Measurements from ENCODE around the gene IFI6. TPM values are rescaled to one million over a fixed set of nuclear protein-coding genes. Genes with fewer than 3 reads are reported as not detected.

Gene IFI6
- total and polyA plus RNA-seq, 2 of the 13 experiments (the other 11 are each of a cell fraction or from before 2014, with no cell fraction given) = 12.9 to 13.2 TPM

DNA sequence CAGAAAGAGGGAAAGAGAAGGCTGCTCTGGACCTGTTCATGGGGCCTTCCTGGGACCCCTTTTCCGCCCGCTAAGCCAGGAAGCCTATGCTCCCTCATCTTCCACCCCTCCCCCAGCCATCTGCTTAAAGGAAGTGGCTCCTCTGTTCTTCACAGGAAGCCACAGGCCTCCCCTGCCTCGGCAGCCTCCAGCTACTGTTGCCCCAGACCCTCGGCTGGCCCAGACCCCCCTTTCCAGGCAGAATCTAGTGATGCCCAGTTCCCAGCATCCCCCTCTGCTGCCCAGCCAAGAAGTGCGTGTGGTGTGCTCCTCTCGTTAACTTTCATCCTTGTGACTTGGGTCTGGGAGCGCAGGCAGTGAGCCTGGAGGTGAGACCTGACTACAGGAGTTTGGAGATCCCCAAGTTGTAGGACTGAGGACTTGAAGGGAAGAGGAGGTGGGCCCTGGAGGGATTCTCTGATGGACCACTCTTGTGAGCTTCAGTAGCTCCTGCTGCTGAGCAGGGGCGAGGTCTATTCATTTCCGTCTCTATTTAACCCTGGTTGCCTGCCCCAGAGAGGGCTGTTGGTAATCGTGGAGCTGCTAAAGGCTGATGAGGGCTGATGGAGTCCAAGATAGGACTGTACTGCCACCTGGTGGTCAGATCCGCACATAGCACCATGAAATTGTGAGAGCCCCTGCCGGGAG is 9.1 kb downstream of the IFI6 start:
- Histone ChIP-seq H3K79me2 (ENCODE audit: insufficient read depth, low read length) (no peaks in the 10 kb centered on the region), H3K4me1 (ENCODE audit: insufficient read depth, low read length) (peaks cover 32% of the 10 kb centered on the region), H2AFZ (ENCODE audit: low read length) (peak overlapping the region; percentile 65), H4K20me1 (ENCODE audit: insufficient read depth, low read length) (no peaks in the 10 kb centered on the region), H3K9ac (ENCODE audit: insufficient read depth, low read depth, low read length) (peak overlapping the region; percentile 28; the same call in 1 of the 2 replicates), H3K4me3 (replicated peaks in 1 of 3; ENCODE audit: insufficient read depth in 1 of 3, low read depth in 2 of 3, low read length in 3 of 3) (peak overlapping the region in 2 of 3 experiments; percentile 7 to 35; a peak in 1 of 6 replicates), H3K4me2 (ENCODE audit: low read depth, low read length) (peak overlapping the region; percentile 84), H3K36me3 (replicated peaks in 1 of 2; ENCODE audit: control insufficient read depth in 1 of 2, insufficient read depth in 2 of 2, low read length in 2 of 2) (no peaks in the 10 kb centered on the region), H3K27ac (ENCODE audit: extremely low read length, insufficient read depth, low read length) (no peak overlapping the region), H3K27me3 (ENCODE audit: control insufficient read depth in 1 of 2, insufficient read depth in 2 of 2, low read length in 2 of 2) (peaks cover 1 to 6% of the 10 kb centered on the region in 2 experiments; a peak in 1 of 5 replicates), H3K9me3 (ENCODE audit: low read length) (no peaks in the 10 kb centered on the region)
- intact Hi-C loops (cut with micrococcal nuclease; ENCODE audit: unreplicated experiment) = loop anchor here (1.0 to 10.0 kb wide), 3 partner anchors 56 to 268 kb away; partner anchors contain the start of gene GPR3
- DNase-seq (ENCODE audit: low spot score) = peak; percentile 73
- WGBS (ENCODE audit: low lambda C conversion rate) = 34% methylated on average over 11 of the region's 12 CpGs
- BruUV-seq (replicated peaks) = no TSS peak
- FAIRE-seq = peak; percentile 92
- in situ Hi-C loops (cut with HindIII; ENCODE audit: extremely low pct_ligation_motif_present, low pct_unique_long_range_greater_than_20kb) = no loop called here
- ATAC-seq = peak; percentile 83
- ChIA-PET CTCF (ENCODE audit: low intra/inter-chr PET ratio, low total read pairs) (interaction anchor here (0.8 to 2.8 kb wide), 5 partner anchors 19 to 141 kb away, joined by 3 to 63 read pairs (median 7); no protein-coding TSS in a partner anchor), POLR2A (interaction anchor here (0.9 to 1.1 kb wide), 4 partner anchors 9 to 99 kb away, joined by 4 to 12 read pairs (median 6); partner anchors contain the start of genes AHDC1 and IFI6)
- 0 out of 2 replicates have a peak, but pooled peaks have one; percentile 46 for TF ChIP-seq ZNF547 (CRISPR knock-in tag; IDR thresholded peaks at IDR 0.05)
- no peak for TF ChIP-seq ZNF260 (CRISPR knock-in tag; IDR thresholded peaks at IDR 0.05; ENCODE audit: borderline replicate concordance, low read depth)
- TF ChIP-seq CEBPB (IDR thresholded peaks at IDR 0.05; ENCODE audit: borderline replicate concordance, low read depth, low read length) = no peak
- TF ChIP-seq SAFB2 (CRISPR knock-in tag; IDR thresholded peaks at IDR 0.05; ENCODE audit: borderline replicate concordance, low read depth) = 0 out of 2 replicates have a peak, but pooled peaks have one; percentile 30
- TF ChIP-seq, protein P1, sequence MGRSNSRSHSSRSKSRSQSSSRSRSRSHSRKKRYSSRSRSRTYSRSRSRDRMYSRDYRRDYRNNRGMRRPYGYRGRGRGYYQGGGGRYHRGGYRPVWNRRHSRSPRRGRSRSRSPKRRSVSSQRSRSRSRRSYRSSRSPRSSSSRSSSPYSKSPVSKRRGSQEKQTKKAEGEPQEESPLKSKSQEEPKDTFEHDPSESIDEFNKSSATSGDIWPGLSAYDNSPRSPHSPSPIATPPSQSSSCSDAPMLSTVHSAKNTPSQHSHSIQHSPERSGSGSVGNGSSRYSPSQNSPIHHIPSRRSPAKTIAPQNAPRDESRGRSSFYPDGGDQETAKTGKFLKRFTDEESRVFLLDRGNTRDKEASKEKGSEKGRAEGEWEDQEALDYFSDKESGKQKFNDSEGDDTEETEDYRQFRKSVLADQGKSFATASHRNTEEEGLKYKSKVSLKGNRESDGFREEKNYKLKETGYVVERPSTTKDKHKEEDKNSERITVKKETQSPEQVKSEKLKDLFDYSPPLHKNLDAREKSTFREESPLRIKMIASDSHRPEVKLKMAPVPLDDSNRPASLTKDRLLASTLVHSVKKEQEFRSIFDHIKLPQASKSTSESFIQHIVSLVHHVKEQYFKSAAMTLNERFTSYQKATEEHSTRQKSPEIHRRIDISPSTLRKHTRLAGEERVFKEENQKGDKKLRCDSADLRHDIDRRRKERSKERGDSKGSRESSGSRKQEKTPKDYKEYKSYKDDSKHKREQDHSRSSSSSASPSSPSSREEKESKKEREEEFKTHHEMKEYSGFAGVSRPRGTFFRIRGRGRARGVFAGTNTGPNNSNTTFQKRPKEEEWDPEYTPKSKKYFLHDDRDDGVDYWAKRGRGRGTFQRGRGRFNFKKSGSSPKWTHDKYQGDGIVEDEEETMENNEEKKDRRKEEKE (IDR thresholded peaks at IDR 0.05) = no peak
- no peak for TF ChIP-seq SOX6 (IDR thresholded peaks at IDR 0.05)
- TF ChIP-seq SOX6 (CRISPR knock-in tag; IDR thresholded peaks at IDR 0.05) = 0 out of 2 replicates have a peak, but pooled peaks have one; percentile 15
- TF ChIP-seq POLR2A (IDR thresholded peaks at IDR 0.05; ENCODE audit: insufficient read depth in 1 of 2, low read depth in 2 of 2, low read length in 2 of 2) = no peak
- TF ChIP-seq CENPT (CRISPR knock-in tag; IDR thresholded peaks at IDR 0.05; ENCODE audit: low read depth) = no peak
- TF ChIP-seq FOXA3 (CRISPR knock-in tag; IDR thresholded peaks at IDR 0.05) = 0 out of 2 replicates have a peak, but pooled peaks have one; percentile 22
- TF ChIP-seq MYC (CRISPR knock-in tag; IDR thresholded peaks at IDR 0.05; ENCODE audit: borderline replicate concordance) = no peak
- peak; percentile 58; the same call in 1 of the 2 replicates for TF ChIP-seq SPEN (CRISPR knock-in tag; IDR thresholded peaks at IDR 0.05; ENCODE audit: low read depth)
- TF ChIP-seq, protein P2, sequence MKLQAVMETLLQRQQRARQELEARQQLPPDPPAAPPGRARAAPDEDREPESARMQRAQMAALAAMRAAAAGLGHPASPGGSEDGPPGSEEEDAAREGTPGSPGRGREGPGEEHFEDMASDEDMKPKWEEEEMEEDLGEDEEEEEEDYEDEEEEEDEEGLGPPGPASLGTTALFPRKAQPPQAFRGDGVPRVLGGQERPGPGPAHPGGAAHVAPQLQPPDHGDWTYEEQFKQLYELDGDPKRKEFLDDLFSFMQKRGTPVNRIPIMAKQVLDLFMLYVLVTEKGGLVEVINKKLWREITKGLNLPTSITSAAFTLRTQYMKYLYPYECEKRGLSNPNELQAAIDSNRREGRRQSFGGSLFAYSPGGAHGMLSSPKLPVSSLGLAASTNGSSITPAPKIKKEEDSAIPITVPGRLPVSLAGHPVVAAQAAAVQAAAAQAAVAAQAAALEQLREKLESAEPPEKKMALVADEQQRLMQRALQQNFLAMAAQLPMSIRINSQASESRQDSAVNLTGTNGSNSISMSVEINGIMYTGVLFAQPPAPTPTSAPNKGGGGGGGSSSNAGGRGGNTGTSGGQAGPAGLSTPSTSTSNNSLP (IDR thresholded peaks at IDR 0.05; ENCODE audit: low read depth, low read length) = no peak
- TF ChIP-seq KAT8 (CRISPR knock-in tag; IDR thresholded peaks at IDR 0.05) = peak; percentile 62; the same call in 1 of the 2 replicates
- peak; percentile 30; the same call in 1 of the 2 replicates for TF ChIP-seq SALL1 (CRISPR knock-in tag; IDR thresholded peaks at IDR 0.05)
- TF ChIP-seq KDM2A (CRISPR knock-in tag; IDR thresholded peaks at IDR 0.05; ENCODE audit: borderline replicate concordance, low read depth) = 0 out of 2 replicates have a peak, but pooled peaks have one; percentile 14
- TF ChIP-seq NR2F6 (IDR thresholded peaks at IDR 0.05) = no peak
- TF ChIP-seq NR2F6 (CRISPR knock-in tag; IDR thresholded peaks at IDR 0.05) = peak; percentile 9; the same call in 1 of the 2 replicates
- TF ChIP-seq FOSL1 (CRISPR knock-in tag; IDR thresholded peaks at IDR 0.05; ENCODE audit: borderline replicate concordance) = no peak
